Naive thymus-derived CD8-positive, alpha-beta T cell (primary cell): ENCODE data around the gene NRCAM. TPM values are rescaled to one million over a fixed set of nuclear protein-coding genes. Genes with fewer than 3 reads are reported as not detected.

ENCODE experiments used
- ATAC-seq, 2 donors: fragments of 150-1000 bp; cut with Tn5 transposase in 1 of 2; sonication (Bioruptor Pico), chemical (Tn5 transposase) in 1 of 2; 1 replicate in 1 of 2; 2 replicates in 1 of 2; pipeline ENCODE4 v1.10.0; 2021; ENCODE audit warnings: mild to moderate bottlenecking in 2 of 2, moderate library complexity in 2 of 2
- POLR2A ChIA-PET: fragments of 350-600 bp; sonication (Branson Sonifier 250); formaldehyde crosslinking; loops from one replicate; lab custom pipeline; 2021; ENCODE audit warnings: antibody characterized with exemption; lab: Charles Lee
- DNase-seq, 10 donors: peaks; one replicate each; pipeline versions ENCODE4 v3.0.0 to v3.0.0-alpha.2; 2020 to 2022
- H3K27ac Mint-ChIP-seq, 10 donors: one replicate each; pipeline ENCODE4 v1.8.0; 2020 to 2022; ENCODE audit warnings: mild to moderate bottlenecking in 10 of 10, mixed read lengths in 10 of 10, moderate library complexity in 4 of 10, inconsistent platforms in 1 of 10
- H3K27me3 Mint-ChIP-seq, 5 donors: one replicate each; pipeline ENCODE4 v1.8.0; 2021 to 2022; ENCODE audit warnings: mixed read lengths in 5 of 5
- H3K36me3 Mint-ChIP-seq, 3 donors: one replicate each; pipeline ENCODE4 v1.8.0; 2020 to 2022; ENCODE audit warnings: mixed read lengths in 3 of 3, mild to moderate bottlenecking in 2 of 3, inconsistent platforms in 1 of 3
- H3K4me1 Mint-ChIP-seq, 4 donors: one replicate each; pipeline ENCODE4 v1.8.0; 2021 to 2022; ENCODE audit warnings: mixed read lengths in 4 of 4
- H3K4me3 Mint-ChIP-seq, 10 donors: one replicate each; pipeline ENCODE4 v1.8.0; 2020 to 2022; ENCODE audit warnings: mild to moderate bottlenecking in 10 of 10, mixed read lengths in 10 of 10, moderate library complexity in 6 of 10, inconsistent platforms in 1 of 10
- H3K9me3 Mint-ChIP-seq, 9 donors: one replicate each; pipeline ENCODE4 v1.8.0; 2020 to 2022; ENCODE audit warnings: mixed read lengths in 9 of 9, mild to moderate bottlenecking in 3 of 9, inconsistent platforms in 1 of 9, moderate library complexity in 1 of 9
- polyA plus RNA-seq, 3 donors: library from polyadenylated mRNA; unstranded; fragments of 300-500 nt; fragmentation: Illumina TruSeq; gene quantifications; one replicate each; pipeline ENCODE4 v1.2.3, GENCODE V29; 2021
- total RNA-seq, 8 experiments: library from RNA in 2 of 8; stranded (reverse) in 2 of 8; gene quantifications; one replicate each; pipeline ENCODE4 v1.2.3 and lab custom pipeline; 2021 to 2026

The NRCAM gene
- total and polyA plus RNA-seq, 5 experiments from 2014 or later: 11.1 to 46.6 (median 18.2) TPM

- DNase-seq: no peak
- POLR2A ChIA-PET: interaction anchor here (1.0 to 2.2 kb wide), 3 partner anchors 32 to 39 kb away, joined by 5 to 11 read pairs (median 6); no protein-coding TSS in a partner anchor
These were observed 1.6 kb upstream of the NRCAM start for GRCh38 chr7:108457871-108458270.

GRCh38 chr7:108456845-108457540 is 757 bp upstream of the NRCAM start:
- Mint-ChIP-seq H3K9me3 (no peaks in the 10 kb centered on the region), H3K27ac (peak overlapping the region in 9 of 10 donors; percentile 69 to 97 (median 91)), H3K4me3 (peak overlapping the region; percentile 80 to 97 (median 88)), H3K27me3 (peaks cover 0 to 36% (median 0%) of the 10 kb centered on the region in 5 donors), H3K36me3 (no peaks in the 10 kb centered on the region), H3K4me1 (peaks cover 48 to 78% (median 60%) of the 10 kb centered on the region in 4 donors)
- DNase-seq (peak in 2 of 10 donors; percentile 7 to 16), ATAC-seq (no peak)
- POLR2A ChIA-PET: interaction anchor here (0.7 to 5.3 kb wide), 10 partner anchors 8 to 714 kb away, joined by 3 to 36 read pairs (median 6); partner anchors contain the start of gene PNPLA8

More at GRCh38 chr7:108457871-108458270, 1.6 kb upstream of the NRCAM start:
- Mint-ChIP-seq H3K36me3 (no peaks in the 10 kb centered on the region), H3K27me3 (peaks cover 0 to 32% (median 0%) of the 10 kb centered on the region in 5 donors), H3K9me3 (peaks cover 0 to 2% (median 0%) of the 10 kb centered on the region in 9 donors), H3K4me1 (peaks cover 47 to 78% (median 61%) of the 10 kb centered on the region in 4 donors), H3K4me3 (peak overlapping the region; percentile 80 to 97 (median 88)), H3K27ac (peak overlapping the region in 9 of 10 donors; percentile 3 to 97 (median 86))
- ATAC-seq: no peak

- POLR2A ChIA-PET: interaction anchor here (0.7 to 5.3 kb wide), 11 partner anchors 9 to 1287 kb away, joined by 3 to 36 read pairs (median 8); partner anchors contain the start of genes DNAJB9, HBP1, PNPLA8 and THAP5
- H3K9me3 Mint-ChIP-seq: no peaks in the 10 kb centered on the region
- peaks cover 43 to 72% (median 53%) of the 10 kb centered on the region in 4 donors for H3K4me1 Mint-ChIP-seq
- peak overlapping the region in 5 of 10 donors; percentile 49 to 90 (median 87) for H3K27ac Mint-ChIP-seq
- H3K36me3 Mint-ChIP-seq: peaks cover 0 to 2% (median 0%) of the 10 kb centered on the region in 3 donors
- ATAC-seq: peak; percentile 5 to 15
- peaks cover 0 to 43% (median 0%) of the 10 kb centered on the region in 5 donors for H3K27me3 Mint-ChIP-seq
- DNase-seq: peak in 7 of 10 donors; percentile 9 to 65 (median 29)
- peak overlapping the region; percentile 76 to 98 (median 93) for H3K4me3 Mint-ChIP-seq
These were observed 662 bp downstream of the NRCAM start for GRCh38 chr7:108455551-108455997.

- H3K4me3 Mint-ChIP-seq: peak overlapping the region; percentile 89 to 98 (median 94)
- no peaks in the 10 kb centered on the region for H3K9me3 Mint-ChIP-seq
- DNase-seq: peak in 9 of 10 donors; percentile 2 to 68 (median 30)
- peak; percentile 12 to 23 for ATAC-seq
- H3K36me3 Mint-ChIP-seq: peaks cover 0 to 4% (median 0%) of the 10 kb centered on the region in 3 donors
- H3K4me1 Mint-ChIP-seq: peaks cover 39 to 67% (median 47%) of the 10 kb centered on the region in 4 donors
- peaks cover 0 to 43% (median 0%) of the 10 kb centered on the region in 5 donors for H3K27me3 Mint-ChIP-seq
- POLR2A ChIA-PET: interaction anchor here (0.6 to 5.3 kb wide), 8 partner anchors 10 to 1287 kb away, joined by 3 to 36 read pairs (median 6); partner anchors contain the start of genes DNAJB9, PNPLA8 and THAP5
- peak overlapping the region; percentile 46 to 96 (median 80) for H3K27ac Mint-ChIP-seq
These were observed 1.3 kb downstream of the NRCAM start for GRCh38 chr7:108454674-108455550.

- peaks cover 37 to 63% (median 45%) of the 10 kb centered on the region in 4 donors for H3K4me1 Mint-ChIP-seq
- H3K9me3 Mint-ChIP-seq: no peaks in the 10 kb centered on the region
- peak overlapping the region; percentile 46 to 96 (median 80) for H3K27ac Mint-ChIP-seq
- DNase-seq (no peak), ATAC-seq (no peak)
- POLR2A ChIA-PET: interaction anchor here (1.1 to 5.3 kb wide), 6 partner anchors 11 to 115 kb away, joined by 4 to 36 read pairs (median 8); partner anchors contain the start of genes DNAJB9, PNPLA8 and THAP5
- peak overlapping the region; percentile 89 to 98 (median 94) for H3K4me3 Mint-ChIP-seq
- H3K27me3 Mint-ChIP-seq: peaks cover 0 to 45% (median 0%) of the 10 kb centered on the region in 5 donors
- peaks cover 0 to 4% (median 0%) of the 10 kb centered on the region in 3 donors for H3K36me3 Mint-ChIP-seq
These were observed 1.9 kb downstream of the NRCAM start for GRCh38 chr7:108454317-108454673.

- Mint-ChIP-seq H3K4me3 (peak overlapping the region in 1 of 10 donors; percentile 9), H3K27ac (no peak overlapping the region), H3K27me3 (peaks cover 0 to 43% (median 0%) of the 10 kb centered on the region in 5 donors), H3K9me3 (no peaks in the 10 kb centered on the region), H3K4me1 (peaks cover 33 to 55% (median 44%) of the 10 kb centered on the region in 4 donors), H3K36me3 (peaks cover 0 to 4% (median 0%) of the 10 kb centered on the region in 3 donors)
- POLR2A ChIA-PET: interaction anchor here (1.3 to 5.3 kb wide), 3 partner anchors 15 to 41 kb away, joined by 3 to 36 read pairs (median 4); no protein-coding TSS in a partner anchor
- DNase-seq: no peak
- no peak for ATAC-seq
These were observed 2.9 kb downstream of the NRCAM start for GRCh38 chr7:108453320-108453719.

GRCh38 chr7:108452707-108453106 is 3.5 kb downstream of the NRCAM start:
- POLR2A ChIA-PET: interaction anchor here (0.9 to 5.3 kb wide), 3 partner anchors 16 to 43 kb away, joined by 3 to 36 read pairs (median 5); no protein-coding TSS in a partner anchor
- Mint-ChIP-seq H3K4me3 (peak overlapping the region in 8 of 10 donors; percentile 15 to 76 (median 50)), H3K4me1 (peaks cover 27 to 53% (median 39%) of the 10 kb centered on the region in 4 donors), H3K9me3 (no peaks in the 10 kb centered on the region), H3K27ac (peak overlapping the region in 4 of 10 donors; percentile 63 to 68 (median 65)), H3K27me3 (peaks cover 0 to 37% (median 0%) of the 10 kb centered on the region in 5 donors), H3K36me3 (peaks cover 0 to 4% (median 0%) of the 10 kb centered on the region in 3 donors)
- DNase-seq (peak in 6 of 10 donors; percentile 30 to 62 (median 42)), ATAC-seq (peak; percentile 27 to 28)

GRCh38 chr7:108451296-108451848 is 4.9 kb downstream of the NRCAM start:
- Mint-ChIP-seq H3K4me1 (peaks cover 16 to 44% (median 30%) of the 10 kb centered on the region in 4 donors), H3K36me3 (peaks cover 0 to 4% (median 0%) of the 10 kb centered on the region in 3 donors), H3K27me3 (peaks cover 0 to 26% (median 0%) of the 10 kb centered on the region in 5 donors), H3K9me3 (no peaks in the 10 kb centered on the region), H3K4me3 (peak overlapping the region in 1 of 10 donors; percentile 56), H3K27ac (peak overlapping the region in 1 of 10 donors; percentile 38)
- DNase-seq (no peak), ATAC-seq (no peak)
- POLR2A ChIA-PET: no interaction called here

GRCh38 chr7:108450160-108450559 is 6.1 kb downstream of the NRCAM start:
- H3K27me3 Mint-ChIP-seq: peaks cover 0 to 26% (median 0%) of the 10 kb centered on the region in 5 donors

GRCh38 chr7:108449521-108449920 is 6.7 kb downstream of the NRCAM start:
- Mint-ChIP-seq H3K4me1 (peaks cover 14 to 51% (median 28%) of the 10 kb centered on the region in 4 donors), H3K4me3 (no peak overlapping the region), H3K36me3 (peaks cover 0 to 4% (median under 1%) of the 10 kb centered on the region in 3 donors), H3K27ac (no peak overlapping the region), H3K9me3 (no peaks in the 10 kb centered on the region), H3K27me3 (peaks cover 0 to 26% (median 0%) of the 10 kb centered on the region in 5 donors)
- no peak for DNase-seq
- no peak for ATAC-seq
- POLR2A ChIA-PET: no interaction called here

More at GRCh38 chr7:108450160-108450559, 6.1 kb downstream of the NRCAM start:
- Mint-ChIP-seq H3K9me3 (no peaks in the 10 kb centered on the region), H3K4me1 (peaks cover 16 to 50% (median 30%) of the 10 kb centered on the region in 4 donors), H3K27ac (no peak overlapping the region), H3K36me3 (peaks cover 0 to 4% (median 0%) of the 10 kb centered on the region in 3 donors), H3K4me3 (no peak overlapping the region)
- ATAC-seq (no peak), DNase-seq (no peak)
- POLR2A ChIA-PET: no interaction called here
